ENCODE data around the gene SF3B6.

SF3B6 gene

DNA sequence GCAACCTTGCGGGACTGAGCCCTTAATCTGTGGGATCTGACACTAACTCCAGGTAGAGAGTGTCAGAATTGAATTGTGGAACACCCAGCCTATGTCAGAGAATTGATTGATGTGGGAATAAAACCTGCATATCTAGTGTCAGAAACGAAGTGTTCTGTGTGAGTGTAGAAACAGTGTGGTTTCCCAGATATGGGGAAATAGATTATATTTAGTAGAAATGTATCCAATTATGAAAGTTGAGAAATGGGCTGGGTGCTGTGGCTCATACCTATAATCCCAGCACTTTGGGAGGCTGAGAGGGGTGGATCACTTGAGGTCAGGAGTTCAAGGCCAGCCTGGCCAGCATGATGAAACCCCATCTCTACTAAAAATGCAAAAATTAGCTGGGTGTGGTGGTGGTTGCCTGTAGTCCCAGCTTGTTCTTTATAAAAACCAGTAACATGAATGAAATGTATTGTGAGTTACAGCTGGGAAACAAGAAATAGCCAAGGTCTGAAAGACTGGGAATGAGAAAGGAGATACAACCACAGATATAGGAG lies 12.8 kb upstream of the SF3B6 start:
- no peak for DNase-seq (ENCODE audit: low read depth, low spot score)
- TF ChIP-seq, protein P1, sequence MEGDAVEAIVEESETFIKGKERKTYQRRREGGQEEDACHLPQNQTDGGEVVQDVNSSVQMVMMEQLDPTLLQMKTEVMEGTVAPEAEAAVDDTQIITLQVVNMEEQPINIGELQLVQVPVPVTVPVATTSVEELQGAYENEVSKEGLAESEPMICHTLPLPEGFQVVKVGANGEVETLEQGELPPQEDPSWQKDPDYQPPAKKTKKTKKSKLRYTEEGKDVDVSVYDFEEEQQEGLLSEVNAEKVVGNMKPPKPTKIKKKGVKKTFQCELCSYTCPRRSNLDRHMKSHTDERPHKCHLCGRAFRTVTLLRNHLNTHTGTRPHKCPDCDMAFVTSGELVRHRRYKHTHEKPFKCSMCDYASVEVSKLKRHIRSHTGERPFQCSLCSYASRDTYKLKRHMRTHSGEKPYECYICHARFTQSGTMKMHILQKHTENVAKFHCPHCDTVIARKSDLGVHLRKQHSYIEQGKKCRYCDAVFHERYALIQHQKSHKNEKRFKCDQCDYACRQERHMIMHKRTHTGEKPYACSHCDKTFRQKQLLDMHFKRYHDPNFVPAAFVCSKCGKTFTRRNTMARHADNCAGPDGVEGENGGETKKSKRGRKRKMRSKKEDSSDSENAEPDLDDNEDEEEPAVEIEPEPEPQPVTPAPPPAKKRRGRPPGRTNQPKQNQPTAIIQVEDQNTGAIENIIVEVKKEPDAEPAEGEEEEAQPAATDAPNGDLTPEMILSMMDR (IDR thresholded peaks at IDR 0.05; ENCODE audit: low read depth, low read length) = no peak
- in situ Hi-C loops (cut with HindIII; ENCODE audit: low sequenced_read_pairs) = no loop called here

DNA sequence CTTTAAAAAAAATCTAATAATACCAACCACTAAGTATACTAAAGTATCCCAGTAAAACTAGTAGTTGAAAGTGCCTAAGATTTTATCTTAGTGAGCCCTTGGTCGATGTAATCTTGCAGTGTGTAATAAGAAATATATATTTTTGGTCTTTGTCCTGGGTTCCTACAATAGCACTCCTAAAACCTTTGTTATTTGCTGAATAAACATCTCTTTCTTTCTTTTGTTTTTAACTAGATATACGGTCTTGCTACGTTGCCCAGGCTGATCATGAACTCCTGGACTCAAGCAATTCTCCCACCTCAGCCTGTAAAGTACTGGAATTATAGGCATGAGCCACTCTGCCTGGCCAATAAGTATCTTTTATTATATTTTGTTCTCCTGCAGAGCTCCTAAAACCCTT lies 10.9 kb upstream of the SF3B6 start:
- H3K4me3 ChIP-seq (ENCODE audit: low read depth, low read length) = no peak overlapping the region
- in situ Hi-C loops (cut with HindIII; ENCODE audit: low sequenced_read_pairs) = no loop called here
- TF ChIP-seq, protein P1 (IDR thresholded peaks at IDR 0.05; ENCODE audit: low read depth, low read length) = no peak
- DNase-seq (ENCODE audit: low read depth, low spot score) = no peak

More for the DNA sequence above, 12.8 kb upstream of the SF3B6 start:
- no peak overlapping the region for H3K4me3 ChIP-seq (ENCODE audit: low read depth, low read length)

DNA sequence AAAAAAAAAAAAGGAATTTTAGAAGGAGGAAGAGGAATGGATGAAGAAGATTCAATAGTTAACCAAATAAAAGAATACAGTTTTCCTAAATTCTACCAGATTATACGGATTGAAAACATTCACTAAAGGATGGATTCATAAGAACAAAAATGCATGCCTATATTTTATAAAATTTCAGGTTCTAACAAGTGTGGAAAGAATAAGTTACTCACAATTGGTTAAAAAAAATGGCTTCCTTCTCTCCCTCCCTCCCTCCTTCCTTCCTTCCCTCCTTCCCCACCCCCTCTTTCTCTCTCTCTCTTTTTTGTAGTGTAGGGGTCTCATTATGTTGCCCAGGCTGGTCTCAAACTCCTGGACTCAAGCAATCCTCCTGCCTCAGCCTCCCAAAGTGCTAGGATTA lies 10.1 kb upstream of the SF3B6 start:
- in situ Hi-C loops (cut with HindIII; ENCODE audit: low sequenced_read_pairs) = no loop called here
- TF ChIP-seq, protein P1 (IDR thresholded peaks at IDR 0.05; ENCODE audit: low read depth, low read length) = no peak
- H3K4me3 ChIP-seq (ENCODE audit: low read depth, low read length) = no peak overlapping the region
- no peak for DNase-seq (ENCODE audit: low read depth, low spot score)

DNA sequence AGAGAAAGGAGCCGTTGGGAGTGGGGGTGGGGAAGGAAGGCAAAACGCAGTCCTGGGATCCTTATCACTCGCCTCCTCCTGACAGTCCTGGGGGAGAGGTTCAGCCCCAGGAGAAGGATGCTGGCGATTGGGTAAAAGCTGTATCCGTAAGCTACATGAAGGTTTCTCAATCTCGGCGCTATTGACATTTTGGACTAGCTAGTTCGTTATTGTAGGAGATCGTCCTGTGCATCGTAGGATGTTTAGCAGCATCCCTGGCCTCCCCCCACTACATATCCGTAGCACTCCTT lies 9.0 kb upstream of the SF3B6 start:
- peak overlapping the region; percentile 76 for H3K4me3 ChIP-seq (ENCODE audit: low read depth, low read length)
- DNase-seq (ENCODE audit: low read depth, low spot score) = no peak
- TF ChIP-seq, protein P1 (IDR thresholded peaks at IDR 0.05; ENCODE audit: low read depth, low read length) = no peak
- in situ Hi-C loops (cut with HindIII; ENCODE audit: low sequenced_read_pairs) = no loop called here

DNA sequence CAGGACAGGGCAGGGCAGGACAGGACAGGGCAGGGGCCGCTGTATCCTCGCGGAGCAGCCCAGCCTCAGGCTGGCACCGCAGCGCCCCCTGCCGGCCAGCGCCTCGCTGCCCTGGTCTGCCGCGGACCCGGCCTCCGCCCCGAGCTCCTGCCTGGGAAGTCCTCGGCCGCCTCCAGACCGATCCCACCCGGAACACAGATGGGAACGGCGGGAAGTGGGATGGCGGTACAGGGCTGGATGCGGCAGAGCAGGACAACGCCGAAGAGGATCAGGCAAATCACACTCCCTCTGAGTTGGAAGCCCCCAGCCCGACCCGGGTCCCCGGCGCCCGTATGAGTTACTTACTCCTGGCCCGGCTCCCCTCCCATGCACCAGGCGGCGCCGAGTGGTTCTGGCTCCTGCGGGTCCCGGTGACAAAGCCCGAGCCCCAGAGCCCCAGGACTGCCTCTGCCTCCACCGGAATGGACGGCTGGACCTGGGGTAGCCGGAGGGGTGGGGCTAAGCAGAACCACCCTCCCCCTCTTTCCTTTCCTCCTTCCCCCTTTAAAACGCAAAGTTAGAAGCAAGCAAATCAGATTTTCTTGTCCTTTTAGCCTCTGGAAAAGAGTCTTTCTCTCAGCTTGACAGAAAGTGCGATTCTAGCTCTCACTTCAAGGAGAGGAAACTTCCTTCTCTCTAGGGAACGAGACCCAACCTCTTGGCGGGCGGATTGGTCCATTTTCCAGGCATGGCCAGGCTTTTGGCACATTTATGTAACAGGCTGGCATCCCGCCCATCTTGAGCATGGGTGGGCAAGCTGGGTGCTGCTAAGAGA lies 8.5 kb upstream of the SF3B6 start, which contains the start of gene TP53I3:
TP53I3 (minus strand) TSS at position 449 of the 814 bp plus-strand sequence. CDS start 508 bp downstream, outside the sequence.
- peak within 1 kb of the TSS; percentile 76 for H3K4me3 ChIP-seq (ENCODE audit: low read depth, low read length)
- TF ChIP-seq, protein P1 (IDR thresholded peaks at IDR 0.05; ENCODE audit: low read depth, low read length) = peak; percentile 77
- in situ Hi-C loops (cut with HindIII; ENCODE audit: low sequenced_read_pairs) = no loop called here
- DNase-seq (ENCODE audit: low read depth, low spot score) = peak; percentile 94

DNA sequence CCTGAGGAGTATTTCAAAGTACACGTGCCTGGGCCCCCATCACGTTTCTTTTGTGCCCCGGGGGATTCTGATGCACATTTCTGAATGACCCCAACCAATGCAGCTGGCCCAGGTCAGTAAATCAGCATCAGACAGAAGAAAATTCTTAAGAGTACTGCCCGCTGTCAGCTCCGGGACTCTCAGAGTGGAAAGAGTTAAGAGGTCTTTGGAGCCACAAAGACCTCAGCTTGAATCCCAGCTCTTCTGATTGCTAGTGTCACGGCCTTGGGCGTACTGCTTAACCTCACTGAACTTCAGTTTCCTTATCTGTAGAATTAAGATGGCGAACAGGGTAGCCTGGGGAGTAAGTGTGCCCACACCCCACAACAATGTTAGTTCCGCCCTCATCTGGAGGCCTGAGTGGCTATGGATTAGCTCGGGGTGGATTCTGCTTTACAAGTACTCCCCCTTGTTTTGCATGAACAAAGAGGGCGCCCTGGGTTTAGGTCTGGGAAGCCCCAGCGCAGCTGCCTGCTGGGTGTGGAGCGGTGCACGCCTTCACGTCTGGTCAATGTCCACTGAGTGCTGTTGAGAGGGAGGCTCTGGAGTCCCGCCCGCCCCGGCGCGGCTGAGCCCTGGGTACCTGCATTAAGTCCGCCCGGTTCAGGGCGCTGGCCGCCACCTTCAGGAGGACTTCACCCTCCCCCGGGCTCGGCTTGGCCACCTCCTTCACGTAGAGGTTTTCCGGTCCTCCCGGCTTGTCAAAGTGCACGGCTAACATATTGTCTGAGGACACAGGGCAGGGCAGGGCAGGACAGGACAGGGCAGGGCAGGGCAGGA lies 7.7 kb upstream of the SF3B6 start:
- in situ Hi-C loops (cut with HindIII; ENCODE audit: low sequenced_read_pairs) = no loop called here
- TF ChIP-seq, protein P1 (IDR thresholded peaks at IDR 0.05; ENCODE audit: low read depth, low read length) = no peak
- peak; percentile 87 for DNase-seq (ENCODE audit: low read depth, low spot score)
- H3K4me3 ChIP-seq (ENCODE audit: low read depth, low read length) = peak overlapping the region; percentile 76

Measured in astrocyte of the spinal cord (primary cell).